Gastrocnemius medialis (tissue), 4 donors: Measurements from ENCODE around the gene ABCB4.

Source experiments
- CTCF ChIP-seq, 5 experiments: fragments of 450-650 bp in 3 of 5; fragments of 200-600 bp in 2 of 5; sonication (generic) in 2 of 5; IDR thresholded peaks in 4 of 5; conservative IDR thresholded peaks in 1 of 5; 1 replicate in 4 of 5; 2 replicates in 1 of 5; pipeline ENCODE4 v1.5.1; 2016 to 2019; ENCODE audit warnings: antibody characterized with exemption in 5 of 5, mild to moderate bottlenecking in 3 of 5, moderate library complexity in 3 of 5
- POLR2A ChIP-seq, 2 donors: fragments of 450-650 bp; IDR thresholded peaks; one replicate each; pipeline ENCODE4 v1.6.1; 2017; ENCODE audit warnings: antibody characterized with exemption in 2 of 2, mild to moderate bottlenecking in 2 of 2, moderate library complexity in 2 of 2

GRCh38 chr7:87513735-87514335, 38.4 kb upstream of the ABCB4 start:
- no peak for TF ChIP-seq CTCF (IDR thresholded peaks at IDR 0.05 in 4 of 5, conservative IDR thresholded peaks at IDR 0.05 in 1 of 5)
- TF ChIP-seq POLR2A (IDR thresholded peaks at IDR 0.05): no peak
